ENCODE data around the gene DNAH17. TPM values are rescaled to one million over a fixed set of nuclear protein-coding genes. Genes with fewer than 3 reads are reported as not detected.

Gene DNAH17
- total RNA-seq, 1 experiment from 2014 or later = 0.23 TPM

DNA sequence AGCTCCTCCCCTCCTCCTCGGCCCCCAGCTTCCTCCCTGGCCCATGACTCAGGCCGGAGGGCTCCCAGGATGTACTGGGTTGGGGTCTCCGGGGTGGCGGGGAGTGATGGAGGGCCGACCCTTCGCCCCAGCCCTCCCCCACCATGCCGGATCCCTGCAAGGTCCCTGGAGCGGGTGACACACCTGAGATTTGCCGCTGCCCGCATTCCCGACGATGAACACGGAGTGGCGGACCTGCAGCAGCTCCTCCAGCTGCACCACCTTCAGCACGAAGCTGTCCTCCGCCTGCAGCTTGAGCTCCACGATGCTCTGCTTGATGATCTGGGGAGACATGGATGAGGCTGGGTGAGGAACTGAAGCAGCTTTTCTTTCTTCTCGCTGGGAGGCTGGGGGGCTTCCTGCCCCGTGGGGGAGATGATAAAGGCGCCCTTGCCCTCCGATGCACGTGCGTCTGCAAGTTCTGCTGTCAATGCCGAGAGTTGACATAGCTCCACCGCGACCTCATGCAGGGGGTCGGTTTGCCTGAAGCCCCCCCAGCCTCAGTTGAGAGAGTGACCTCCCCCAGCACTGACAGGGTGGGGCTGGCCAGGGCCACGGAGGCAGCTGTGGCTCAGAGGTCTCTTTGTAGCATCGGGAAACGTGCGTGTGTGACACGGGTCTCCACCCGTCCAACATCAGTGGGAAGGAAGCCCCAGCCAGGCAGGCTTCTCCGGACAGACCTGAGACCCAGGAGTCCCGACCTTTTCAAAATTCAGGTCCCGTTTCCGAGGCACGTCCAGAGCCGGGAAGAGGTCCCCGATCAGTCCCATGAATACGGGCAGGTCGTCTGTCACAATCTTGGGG, 83.1 kb downstream of the DNAH17 start:
- Histone ChIP-seq H3K9me3 (no peaks in the 10 kb centered on the region), H3K36me3 (ENCODE audit: control insufficient read depth, insufficient read depth, low read length) (no peaks in the 10 kb centered on the region), H3K4me3 (ENCODE audit: low read depth, low read length) (no peak overlapping the region), H3K4me1 (no peaks in the 10 kb centered on the region), H3K27me3 (replicated peaks; ENCODE audit: control insufficient read depth, insufficient read depth, low read length) (no peaks in the 10 kb centered on the region)
- ChIA-PET POLR2A (no interaction called here), CTCF (interaction anchor here (1.5 to 1.8 kb wide), 2 partner anchors 214 kb away, joined by 5 to 6 read pairs; no protein-coding TSS in a partner anchor)
- intact Hi-C loops (cut with micrococcal nuclease; ENCODE audit: unreplicated experiment) = no loop called here
- BruUV-seq (replicated peaks) = no TSS peak
- no peaks in the 10 kb centered on the region for H3K4me1 Mint-ChIP-seq (ENCODE audit: low read depth, unreplicated experiment)
- H3K9me3 Mint-ChIP-seq (ENCODE audit: unreplicated experiment) = no peaks in the 10 kb centered on the region
- H3K27ac Mint-ChIP-seq (ENCODE audit: unreplicated experiment) = no peak overlapping the region
- DNase-seq = no peak
- no peaks in the 10 kb centered on the region for H3K36me3 Mint-ChIP-seq (ENCODE audit: insufficient read depth, unreplicated experiment)
- TF ChIP-seq, protein P1, sequence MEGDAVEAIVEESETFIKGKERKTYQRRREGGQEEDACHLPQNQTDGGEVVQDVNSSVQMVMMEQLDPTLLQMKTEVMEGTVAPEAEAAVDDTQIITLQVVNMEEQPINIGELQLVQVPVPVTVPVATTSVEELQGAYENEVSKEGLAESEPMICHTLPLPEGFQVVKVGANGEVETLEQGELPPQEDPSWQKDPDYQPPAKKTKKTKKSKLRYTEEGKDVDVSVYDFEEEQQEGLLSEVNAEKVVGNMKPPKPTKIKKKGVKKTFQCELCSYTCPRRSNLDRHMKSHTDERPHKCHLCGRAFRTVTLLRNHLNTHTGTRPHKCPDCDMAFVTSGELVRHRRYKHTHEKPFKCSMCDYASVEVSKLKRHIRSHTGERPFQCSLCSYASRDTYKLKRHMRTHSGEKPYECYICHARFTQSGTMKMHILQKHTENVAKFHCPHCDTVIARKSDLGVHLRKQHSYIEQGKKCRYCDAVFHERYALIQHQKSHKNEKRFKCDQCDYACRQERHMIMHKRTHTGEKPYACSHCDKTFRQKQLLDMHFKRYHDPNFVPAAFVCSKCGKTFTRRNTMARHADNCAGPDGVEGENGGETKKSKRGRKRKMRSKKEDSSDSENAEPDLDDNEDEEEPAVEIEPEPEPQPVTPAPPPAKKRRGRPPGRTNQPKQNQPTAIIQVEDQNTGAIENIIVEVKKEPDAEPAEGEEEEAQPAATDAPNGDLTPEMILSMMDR (IDR thresholded peaks at IDR 0.05; ENCODE audit: insufficient read depth in 1 of 2, low read depth in 1 of 2, low read length in 1 of 2, severe bottlenecking in 1 of 2, unreplicated experiment in 1 of 2) = no peak
- H3K27me3 Mint-ChIP-seq (ENCODE audit: insufficient read depth, unreplicated experiment) = peaks cover 2% of the 10 kb centered on the region
- no peak overlapping the region for H3K4me3 Mint-ChIP-seq (ENCODE audit: unreplicated experiment)

DNA sequence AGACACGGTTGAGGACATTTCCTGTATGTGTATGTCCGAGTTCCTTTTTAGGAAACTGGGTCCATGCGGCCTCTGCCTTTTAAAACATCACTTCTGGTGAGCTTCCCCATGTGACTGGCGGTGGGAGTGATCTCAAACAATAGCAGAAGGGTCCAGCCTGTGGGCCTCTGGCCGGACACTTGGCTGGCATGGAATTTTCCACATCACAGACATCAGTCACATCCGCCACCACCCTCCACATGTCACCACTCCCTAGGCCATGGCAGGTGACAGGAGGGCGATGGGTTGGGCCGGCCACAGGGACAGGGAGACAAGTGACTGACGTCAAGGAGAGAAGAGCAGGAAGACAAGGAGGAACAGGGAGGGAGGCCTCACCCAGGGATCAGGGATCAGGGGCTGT, 83.7 kb downstream of the DNAH17 start:
- no peaks in the 10 kb centered on the region for H3K36me3 Mint-ChIP-seq (ENCODE audit: insufficient read depth, unreplicated experiment)
- Histone ChIP-seq H3K36me3 (ENCODE audit: control insufficient read depth, insufficient read depth, low read length) (no peaks in the 10 kb centered on the region), H3K4me1 (no peaks in the 10 kb centered on the region), H3K9me3 (no peaks in the 10 kb centered on the region), H3K27me3 (replicated peaks; ENCODE audit: control insufficient read depth, insufficient read depth, low read length) (no peaks in the 10 kb centered on the region), H3K4me3 (ENCODE audit: low read depth, low read length) (no peak overlapping the region)
- H3K27ac Mint-ChIP-seq (ENCODE audit: unreplicated experiment) = no peak overlapping the region
- DNase-seq = no peak
- ChIA-PET CTCF (interaction anchor here (1.8 kb wide), 1 partner anchor 215 kb away, joined by 6 read pairs; no protein-coding TSS in a partner anchor), POLR2A (no interaction called here)
- no peaks in the 10 kb centered on the region for H3K4me1 Mint-ChIP-seq (ENCODE audit: low read depth, unreplicated experiment)
- no peaks in the 10 kb centered on the region for H3K9me3 Mint-ChIP-seq (ENCODE audit: unreplicated experiment)
- intact Hi-C loops (cut with micrococcal nuclease; ENCODE audit: unreplicated experiment) = no loop called here
- TF ChIP-seq, protein P1 (IDR thresholded peaks at IDR 0.05; ENCODE audit: insufficient read depth in 1 of 2, low read depth in 1 of 2, low read length in 1 of 2, severe bottlenecking in 1 of 2, unreplicated experiment in 1 of 2) = no peak
- peaks cover 2% of the 10 kb centered on the region for H3K27me3 Mint-ChIP-seq (ENCODE audit: insufficient read depth, unreplicated experiment)
- no TSS peak for BruUV-seq (replicated peaks)
- H3K4me3 Mint-ChIP-seq (ENCODE audit: unreplicated experiment) = no peak overlapping the region

DNA sequence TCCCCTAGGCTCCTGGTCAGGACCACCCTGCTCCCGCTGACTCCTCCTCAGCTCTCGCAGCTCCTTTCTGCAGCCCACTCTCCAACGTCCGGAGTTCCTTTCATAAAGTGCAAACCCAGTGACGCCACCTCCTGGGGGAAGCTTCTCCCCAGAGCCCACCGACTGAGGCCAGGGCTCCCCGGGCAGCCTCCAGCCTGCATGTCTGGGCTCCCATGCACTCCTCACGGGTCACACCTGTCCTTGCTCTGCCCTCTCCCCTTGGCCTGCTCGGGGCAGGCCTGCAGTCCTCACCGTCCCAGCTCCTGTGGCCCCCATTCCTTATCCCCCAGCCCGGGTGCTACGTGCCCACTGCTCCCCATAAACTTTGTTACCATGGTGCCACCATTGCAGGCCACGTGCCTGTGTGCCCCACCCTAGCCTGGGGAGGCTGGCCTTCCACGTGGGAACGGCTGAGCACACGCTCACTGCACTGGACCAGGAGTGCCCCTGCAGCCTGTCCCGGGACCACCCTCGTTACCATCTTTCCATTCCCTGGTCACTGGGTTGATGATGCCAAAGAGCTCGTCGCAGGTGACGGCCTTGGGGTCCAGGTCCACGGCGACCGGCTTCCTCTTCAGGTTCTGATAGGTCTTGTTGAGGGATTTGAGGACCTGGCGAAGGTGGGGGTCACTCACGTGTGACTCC, 84.9 kb downstream of the DNAH17 start:
- Mint-ChIP-seq H3K9me3 (ENCODE audit: unreplicated experiment) (no peaks in the 10 kb centered on the region), H3K4me3 (ENCODE audit: unreplicated experiment) (no peak overlapping the region), H3K27me3 (ENCODE audit: insufficient read depth, unreplicated experiment) (peaks cover 2% of the 10 kb centered on the region), H3K27ac (ENCODE audit: unreplicated experiment) (no peak overlapping the region), H3K4me1 (ENCODE audit: low read depth, unreplicated experiment) (no peaks in the 10 kb centered on the region), H3K36me3 (ENCODE audit: insufficient read depth, unreplicated experiment) (no peaks in the 10 kb centered on the region)
- no peaks in the 10 kb centered on the region for H3K4me1 ChIP-seq
- H3K4me3 ChIP-seq (ENCODE audit: low read depth, low read length) = no peak overlapping the region
- H3K27me3 ChIP-seq (replicated peaks; ENCODE audit: control insufficient read depth, insufficient read depth, low read length) = no peaks in the 10 kb centered on the region
- DNase-seq = no peak
- no TSS peak for BruUV-seq (replicated peaks)
- TF ChIP-seq, protein P1 (IDR thresholded peaks at IDR 0.05; ENCODE audit: insufficient read depth in 1 of 2, low read depth in 1 of 2, low read length in 1 of 2, severe bottlenecking in 1 of 2, unreplicated experiment in 1 of 2) = no peak
- H3K36me3 ChIP-seq (ENCODE audit: control insufficient read depth, insufficient read depth, low read length) = no peaks in the 10 kb centered on the region
- ChIA-PET CTCF (interaction anchor here (0.7 to 1.8 kb wide), 2 partner anchors 184 to 216 kb away, joined by 6 read pairs; no protein-coding TSS in a partner anchor), POLR2A (no interaction called here)
- no peaks in the 10 kb centered on the region for H3K9me3 ChIP-seq
- intact Hi-C loops (cut with micrococcal nuclease; ENCODE audit: unreplicated experiment) = no loop called here
